D341Med (cell line): Measurements from ENCODE around the gene VPS54.

Experiments used
- DNase-seq: peaks from one replicate; pipeline ENCODE4 v3.0.0; 2012; ENCODE audit warnings: low spot score

VPS54 gene

GRCh38 chr2:63842149-63843061 lies 176.8 kb downstream of the VPS54 start:
- peak; percentile 16 for DNase-seq
